ENCODE data around the gene ZNF761.
"Not testable (repeated sequence)": the region's sequence is repeated elsewhere in the genome, so short reads cannot be mapped to it uniquely, and the experiment has no call there.

ZNF761 gene

GRCh38 chr19:53460131-53460721 lies 28.4 kb downstream of the ZNF761 start:
- not testable (repeated sequence) for DNase-seq (ENCODE audit: low read depth)

- no peak for DNase-seq (ENCODE audit: low read depth)
Measured at GRCh38 chr19:53461866-53462265, 30.1 kb downstream of the ZNF761 start.

DNA sequence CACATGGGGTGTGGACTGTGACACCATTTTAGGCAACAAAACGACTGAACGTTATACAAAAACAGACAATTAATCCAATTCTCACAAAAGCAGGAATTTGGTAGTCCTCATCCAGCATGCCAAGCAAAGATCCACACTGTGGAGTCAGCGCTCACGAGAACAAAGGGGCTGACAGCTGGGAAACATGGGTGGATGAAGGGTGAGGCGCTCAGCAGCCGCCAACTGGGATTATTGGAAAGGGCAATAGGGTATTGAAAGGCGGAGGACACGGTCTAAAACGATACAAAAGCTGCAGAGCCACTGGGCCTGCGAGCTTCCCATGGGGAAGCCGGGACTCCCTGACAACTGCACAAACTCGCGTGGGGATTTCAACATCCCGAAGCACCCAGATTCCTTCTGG lies 31.1 kb downstream of the ZNF761 start:
- no peak for DNase-seq (ENCODE audit: low read depth)

DNA sequence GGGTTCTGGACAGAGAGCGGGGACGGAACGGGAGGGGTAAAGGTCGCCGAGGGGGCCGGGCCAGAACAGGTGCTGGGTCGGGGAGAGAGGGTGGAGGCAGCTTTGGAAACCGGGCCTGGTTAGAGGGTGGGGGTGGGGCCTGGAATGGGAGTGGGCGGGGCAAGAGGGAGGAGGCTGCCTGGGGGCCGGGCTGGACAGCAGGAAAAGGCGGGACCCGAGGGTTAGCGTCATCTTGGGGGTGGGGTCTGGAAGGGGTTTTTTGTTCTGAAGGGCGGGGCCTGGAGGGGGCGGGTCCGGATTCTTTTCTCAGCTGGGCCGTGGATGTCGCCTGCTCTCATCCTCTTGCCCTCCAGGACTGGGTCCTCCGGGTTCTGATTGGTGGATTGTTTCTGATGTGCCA lies 31.5 kb downstream of the ZNF761 start:
- DNase-seq (ENCODE audit: low read depth) = no peak

- no peak for DNase-seq (ENCODE audit: low read depth)
Measured at GRCh38 chr19:53466726-53467484, 35.1 kb downstream of the ZNF761 start.

- DNase-seq (ENCODE audit: low read depth) = peak; percentile 96
Measured at GRCh38 chr19:53467485-53468262, 35.9 kb downstream of the ZNF761 start, which contains the start of gene ZNF813. ZNF813 (plus strand) TSS chr19:53467733; CDS start chr19:53483823, 16,090 bp downstream.

- DNase-seq (ENCODE audit: low read depth) = not testable (repeated sequence)
Measured at GRCh38 chr19:53468628-53469027, 36.8 kb downstream of the ZNF761 start.

DNA sequence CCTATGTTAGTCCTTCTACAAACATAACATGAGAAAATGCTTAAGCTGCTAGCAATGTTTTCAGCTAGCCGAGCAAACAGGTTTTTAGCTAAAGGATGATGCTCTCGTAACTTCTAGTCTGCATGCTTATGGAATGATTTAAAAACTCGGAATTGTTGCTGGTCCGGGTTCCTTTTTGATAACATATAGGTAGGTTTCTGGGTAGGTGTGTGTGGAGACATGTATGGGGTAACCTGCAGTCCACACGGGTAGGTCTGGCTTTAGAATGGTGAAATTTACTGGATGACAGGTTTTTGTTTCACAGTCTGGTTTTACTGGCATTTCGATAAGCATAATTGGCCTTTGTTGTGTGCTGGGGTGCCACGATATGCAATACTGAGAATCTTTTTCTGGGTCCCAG lies 40.1 kb downstream of the ZNF761 start:
- no peak for DNase-seq (ENCODE audit: low read depth)

GRCh38 chr19:53474832-53475231 lies 43.0 kb downstream of the ZNF761 start:
- DNase-seq (ENCODE audit: low read depth) = not testable (repeated sequence)

DNA sequence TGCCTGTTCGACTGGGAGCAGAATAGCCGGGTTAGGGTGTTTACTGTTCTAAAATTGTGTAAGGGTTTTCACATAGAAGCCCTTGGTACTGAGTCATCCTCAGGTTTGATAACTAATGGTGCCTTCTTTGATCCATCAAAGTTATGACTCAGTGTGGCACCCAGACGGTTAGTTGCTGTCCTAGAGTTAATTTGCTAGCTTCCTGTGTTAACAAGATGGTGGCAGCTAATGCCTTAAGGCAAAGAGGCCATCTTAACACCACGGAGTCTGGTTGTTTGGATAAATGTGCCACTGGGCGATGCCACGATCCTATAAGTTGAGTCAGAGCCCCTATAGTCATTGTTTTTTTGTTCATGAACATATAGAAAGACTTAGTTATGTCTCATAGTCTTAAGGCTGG lies 43.7 kb downstream of the ZNF761 start:
- not testable (repeated sequence) for DNase-seq (ENCODE audit: low read depth)

DNA sequence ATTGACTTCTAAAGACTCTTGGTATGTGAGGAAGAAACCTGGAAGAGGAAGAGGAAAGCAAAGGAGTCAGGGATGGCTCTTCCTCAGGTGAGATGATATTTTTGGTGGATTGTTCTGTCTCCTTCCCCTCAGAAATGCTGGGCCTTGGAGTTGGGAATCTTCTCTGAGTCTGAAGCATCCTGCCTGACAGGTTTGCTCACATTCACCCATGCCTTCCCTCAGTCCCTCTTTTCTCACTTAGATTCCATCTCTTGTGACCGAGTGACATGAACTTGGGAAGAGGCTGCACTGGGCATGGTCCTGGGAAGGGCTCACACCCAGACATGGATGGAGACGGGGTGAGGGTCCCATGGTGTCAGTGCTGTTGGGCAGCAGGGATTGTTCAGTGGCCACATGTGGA lies 52.0 kb downstream of the ZNF761 start:
- not testable (repeated sequence) for DNase-seq (ENCODE audit: low read depth)

DNA sequence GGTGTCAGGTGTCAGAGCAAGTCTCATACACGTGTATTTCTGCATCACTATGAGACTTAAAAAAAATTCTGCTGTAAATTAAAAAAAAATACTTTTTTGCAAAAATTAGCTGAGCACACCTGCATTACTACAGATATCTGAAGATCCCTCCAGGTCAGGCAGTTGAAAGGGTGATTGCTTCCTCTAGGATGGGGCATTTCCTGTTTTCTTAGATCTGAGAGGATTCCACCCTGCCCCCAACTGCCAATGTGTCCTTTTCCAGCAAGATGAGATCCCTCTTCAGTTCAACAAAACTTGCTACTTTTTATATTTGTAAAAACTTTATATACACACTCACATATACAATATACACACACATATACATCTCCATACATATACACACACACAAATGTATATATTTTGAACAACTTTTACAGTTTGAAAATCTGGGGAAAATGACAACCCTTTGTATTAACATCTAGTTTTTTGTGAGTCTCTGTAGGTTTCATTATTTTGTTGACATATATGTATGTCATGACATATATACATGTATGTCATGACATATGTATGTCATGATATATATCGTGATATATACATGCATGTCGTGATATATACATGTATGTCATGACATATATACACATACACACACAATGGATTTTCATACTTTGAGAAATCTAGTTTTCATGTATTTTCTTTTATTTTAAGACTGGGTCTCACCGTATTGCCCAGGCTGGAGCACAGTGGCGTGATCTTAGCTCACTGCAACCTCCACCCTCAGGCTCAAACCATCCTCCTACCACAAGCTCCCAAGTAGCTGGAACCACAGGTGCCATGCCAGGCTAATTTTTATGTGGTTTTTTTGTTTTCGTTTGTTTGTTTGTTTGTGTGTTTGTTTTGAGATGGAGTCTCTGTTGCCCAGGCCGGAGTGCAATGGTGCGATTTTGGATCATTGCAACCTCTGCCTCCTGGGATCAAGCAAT lies 53.5 kb downstream of the ZNF761 start:
- no peak for DNase-seq (ENCODE audit: low read depth)

GRCh38 chr19:53492153-53492552 lies 60.4 kb downstream of the ZNF761 start:
- no peak for DNase-seq (ENCODE audit: low read depth)

DNA sequence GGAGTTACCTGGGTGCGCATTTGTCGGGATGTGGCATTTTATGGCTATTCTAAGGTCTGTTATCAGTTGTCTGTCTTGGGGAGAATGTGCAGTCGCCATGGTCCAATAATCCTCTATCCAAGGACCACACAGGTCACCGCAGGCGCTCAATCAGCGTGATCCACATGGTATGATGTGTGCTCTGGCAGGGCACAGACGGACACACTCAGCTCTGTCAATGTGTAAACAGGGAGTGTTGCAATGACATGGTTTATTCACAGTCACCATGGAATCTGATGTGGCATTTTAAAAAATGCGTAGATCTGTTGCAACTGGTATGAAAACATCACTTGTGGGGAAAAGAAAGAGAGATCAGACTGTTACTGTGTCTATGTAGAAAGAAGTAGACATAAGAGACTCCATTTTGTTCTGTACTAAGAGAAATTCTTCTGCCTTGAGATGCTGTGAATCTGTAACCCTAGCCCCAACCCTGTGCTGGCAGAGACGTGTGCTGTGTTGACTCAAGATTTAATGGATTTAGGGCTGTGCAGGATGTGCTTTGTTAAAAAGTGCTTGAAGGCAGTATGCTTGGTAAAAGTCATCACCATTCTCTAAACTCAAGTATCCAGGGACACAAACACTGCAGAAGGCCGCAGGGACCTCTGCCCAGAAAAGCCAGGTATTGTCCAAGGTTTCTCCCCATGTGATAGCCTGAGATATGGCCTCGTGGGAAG lies 65.7 kb downstream of the ZNF761 start:
- not testable (repeated sequence) for DNase-seq (ENCODE audit: low read depth)

GRCh38 chr19:53498024-53498395 lies 66.2 kb downstream of the ZNF761 start:
- not testable (repeated sequence) for DNase-seq (ENCODE audit: low read depth)

- not testable (repeated sequence) for DNase-seq (ENCODE audit: low read depth)
Measured at GRCh38 chr19:53503151-53503550, 71.4 kb downstream of the ZNF761 start.

GRCh38 chr19:53503671-53504364 lies 72.0 kb downstream of the ZNF761 start:
- DNase-seq (ENCODE audit: low read depth) = not testable (repeated sequence)

DNA sequence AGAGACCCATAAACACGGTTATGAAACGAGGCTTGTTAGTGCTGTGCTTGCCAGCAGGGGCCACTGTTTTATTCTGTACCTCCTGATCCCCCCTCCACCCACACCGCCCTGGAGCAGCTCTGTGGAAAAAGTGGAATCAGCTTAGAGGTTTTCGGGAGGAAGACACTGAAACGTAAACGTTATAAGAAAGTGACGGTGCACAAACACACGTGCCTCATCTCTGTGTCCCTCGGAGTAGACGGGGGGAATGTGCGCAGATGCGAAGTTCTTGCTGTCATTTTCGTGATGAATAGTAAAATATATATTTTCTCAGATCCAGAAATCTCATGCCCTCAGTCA lies 72.5 kb downstream of the ZNF761 start:
- not testable (repeated sequence) for DNase-seq (ENCODE audit: low read depth)

DNA sequence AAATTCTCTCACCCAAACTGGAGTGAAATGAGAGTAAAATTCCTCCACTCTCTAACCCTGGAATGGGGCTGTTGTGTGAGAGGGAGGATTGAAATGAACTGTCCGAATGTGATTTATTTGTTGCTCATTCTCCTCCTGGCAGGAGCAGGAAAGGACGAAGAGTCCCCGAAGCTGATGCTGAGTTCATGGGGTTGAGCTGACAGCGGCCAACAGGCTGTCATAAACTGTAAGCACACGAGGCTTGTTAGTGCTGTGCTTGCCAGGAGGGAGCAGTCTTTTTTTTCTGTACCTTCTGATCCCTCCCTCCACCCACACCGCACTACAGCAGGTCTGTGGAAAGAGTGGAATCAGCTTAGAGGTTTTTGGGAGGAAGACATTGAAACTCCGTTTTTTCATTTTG lies 73.1 kb downstream of the ZNF761 start:
- DNase-seq (ENCODE audit: low read depth) = no peak

DNA sequence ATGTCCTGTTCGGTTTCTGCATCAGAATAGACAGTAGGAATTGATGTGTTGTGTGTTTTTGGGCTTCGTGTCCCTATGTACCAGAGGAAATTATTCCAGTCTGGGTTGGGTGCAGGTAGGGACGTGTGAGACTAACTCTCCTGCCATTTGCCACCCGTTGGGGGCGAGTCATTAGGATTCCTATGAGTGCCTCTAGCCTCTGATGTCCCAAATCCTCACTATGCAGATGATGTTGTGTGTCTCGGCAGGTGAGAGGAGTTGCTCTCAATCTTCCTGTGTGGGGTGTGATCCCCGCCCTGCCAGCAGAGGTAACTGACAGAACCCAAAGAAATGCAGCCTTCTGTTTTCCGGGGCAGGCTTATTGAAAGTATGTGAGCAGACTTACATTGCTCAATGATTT lies 74.9 kb downstream of the ZNF761 start:
- DNase-seq (ENCODE audit: low read depth) = no peak
